ENCODE data around the gene COBL.

DNA sequence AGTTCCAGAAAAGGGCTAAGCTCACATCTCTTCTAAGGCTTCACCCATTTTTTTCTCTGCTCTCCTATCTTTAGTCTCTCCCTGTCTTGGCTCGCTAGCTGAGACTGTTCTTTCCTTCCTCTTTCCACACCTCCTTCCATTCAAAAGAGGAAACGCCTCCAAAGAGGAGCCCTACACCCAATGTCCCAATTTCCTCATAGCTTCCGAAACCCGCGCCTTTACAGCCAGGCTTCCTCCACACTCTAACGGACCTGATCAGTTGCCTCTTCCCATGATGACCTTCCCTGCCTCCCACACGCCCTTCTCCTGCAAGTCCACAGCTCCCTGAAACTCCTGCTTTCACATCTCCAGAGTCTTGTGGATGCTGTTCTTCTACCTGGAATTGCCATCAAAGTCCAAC is 71.7 kb downstream of the COBL start:
- TF ChIP-seq EZH2phosphoT487 (IDR thresholded peaks at IDR 0.05): no peak
- TF ChIP-seq, protein P1, sequence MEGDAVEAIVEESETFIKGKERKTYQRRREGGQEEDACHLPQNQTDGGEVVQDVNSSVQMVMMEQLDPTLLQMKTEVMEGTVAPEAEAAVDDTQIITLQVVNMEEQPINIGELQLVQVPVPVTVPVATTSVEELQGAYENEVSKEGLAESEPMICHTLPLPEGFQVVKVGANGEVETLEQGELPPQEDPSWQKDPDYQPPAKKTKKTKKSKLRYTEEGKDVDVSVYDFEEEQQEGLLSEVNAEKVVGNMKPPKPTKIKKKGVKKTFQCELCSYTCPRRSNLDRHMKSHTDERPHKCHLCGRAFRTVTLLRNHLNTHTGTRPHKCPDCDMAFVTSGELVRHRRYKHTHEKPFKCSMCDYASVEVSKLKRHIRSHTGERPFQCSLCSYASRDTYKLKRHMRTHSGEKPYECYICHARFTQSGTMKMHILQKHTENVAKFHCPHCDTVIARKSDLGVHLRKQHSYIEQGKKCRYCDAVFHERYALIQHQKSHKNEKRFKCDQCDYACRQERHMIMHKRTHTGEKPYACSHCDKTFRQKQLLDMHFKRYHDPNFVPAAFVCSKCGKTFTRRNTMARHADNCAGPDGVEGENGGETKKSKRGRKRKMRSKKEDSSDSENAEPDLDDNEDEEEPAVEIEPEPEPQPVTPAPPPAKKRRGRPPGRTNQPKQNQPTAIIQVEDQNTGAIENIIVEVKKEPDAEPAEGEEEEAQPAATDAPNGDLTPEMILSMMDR (IDR thresholded peaks at IDR 0.05): no peak
- no peak for TF ChIP-seq EZH2 (IDR thresholded peaks at IDR 0.05)
